Fibroblast of lung (primary cell): ENCODE measurements around the gene TMCC1.
"Not testable (repeated sequence)": the region's sequence is repeated elsewhere in the genome, so short reads cannot be mapped to it uniquely, and the experiment has no call there.

ENCODE experiments used
- CTCF ChIP-seq, 2 donors: IDR thresholded peaks in 1 of 2; conservative IDR thresholded peaks in 1 of 2; 1 replicate in 1 of 2; 2 replicates in 1 of 2; pipeline ENCODE4 v1.5.1; 2011 to 2012; ENCODE audit warnings: low read length in 2 of 2, control low read depth in 1 of 2, inconsistent platforms in 1 of 2, low read depth in 1 of 2, mild to moderate bottlenecking in 1 of 2
- EZH2 ChIP-seq: IDR thresholded peaks from 2 replicates; pipeline ENCODE4 v1.5.1; 2012; ENCODE audit warnings: low read length, control low read depth, mild to moderate bottlenecking; ENCODE audit errors: missing control alignments

- not testable (repeated sequence) for TF ChIP-seq CTCF (conservative IDR thresholded peaks at IDR 0.05 in 1 of 2, IDR thresholded peaks at IDR 0.05 in 1 of 2; ENCODE audit: low read depth in 1 of 2, low read length in 2 of 2); EZH2
Observed at GRCh38 chr3:129674798-129675123, 218.8 kb downstream of the TMCC1 start.
